GM18526 (cell line): Measurements from ENCODE around the gene ABHD2.

Experiments
- POLR2A ChIP-seq: IDR thresholded peaks from 3 replicates; pipeline ENCODE4 v1.6.1; 2011; ENCODE audit not compliant: insufficient read length; ENCODE audit errors: extremely low read depth

The ABHD2 gene

DNA sequence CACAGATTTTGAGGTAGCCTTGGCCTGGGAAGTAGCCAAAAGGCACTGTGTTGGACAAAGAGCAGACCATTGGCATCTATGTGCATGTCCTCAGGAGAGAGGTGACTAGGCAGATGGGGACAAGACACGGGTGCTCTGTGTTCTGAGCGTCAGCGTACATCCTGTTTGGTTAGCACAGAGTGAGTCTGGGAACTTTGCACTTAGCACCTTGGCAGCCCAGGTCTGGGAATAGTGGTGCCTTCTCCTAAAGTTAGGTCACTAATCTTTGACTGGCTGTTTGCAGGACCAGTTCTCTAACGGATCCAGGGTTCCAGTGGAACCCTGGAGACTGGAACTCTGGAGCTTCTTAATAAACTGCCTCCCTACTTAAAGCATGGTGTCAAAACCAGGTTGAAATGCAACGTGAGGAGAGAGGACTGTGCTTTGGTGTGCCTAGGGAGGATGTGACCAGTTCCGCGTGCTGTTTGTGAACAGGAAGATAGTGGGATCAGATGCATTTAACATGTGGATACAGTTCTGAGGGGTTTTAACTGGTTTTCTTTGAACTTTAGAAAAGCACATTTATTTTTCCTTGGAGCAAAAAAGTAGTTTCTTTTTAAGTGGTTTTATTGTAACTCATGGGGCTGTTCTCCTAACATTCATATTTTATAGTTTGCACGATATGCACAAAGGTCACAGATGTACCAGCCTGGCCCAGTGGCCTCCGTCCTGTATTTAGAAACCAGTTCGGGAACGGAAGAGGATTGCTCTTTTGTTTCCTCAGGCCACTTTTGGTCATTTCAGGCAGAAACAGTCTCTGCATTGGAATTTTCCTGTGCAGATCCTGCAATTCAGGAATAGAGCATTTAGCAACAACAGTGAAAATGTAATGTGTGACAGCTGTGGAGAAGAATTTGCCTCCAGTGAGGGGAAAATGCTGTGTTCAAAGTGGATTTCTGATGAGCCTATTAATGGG, 48.8 kb downstream of the ABHD2 start:
- TF ChIP-seq POLR2A: no peak

GRCh38 chr15:89137926-89138325, 49.7 kb downstream of the ABHD2 start:
- no peak for TF ChIP-seq POLR2A

DNA sequence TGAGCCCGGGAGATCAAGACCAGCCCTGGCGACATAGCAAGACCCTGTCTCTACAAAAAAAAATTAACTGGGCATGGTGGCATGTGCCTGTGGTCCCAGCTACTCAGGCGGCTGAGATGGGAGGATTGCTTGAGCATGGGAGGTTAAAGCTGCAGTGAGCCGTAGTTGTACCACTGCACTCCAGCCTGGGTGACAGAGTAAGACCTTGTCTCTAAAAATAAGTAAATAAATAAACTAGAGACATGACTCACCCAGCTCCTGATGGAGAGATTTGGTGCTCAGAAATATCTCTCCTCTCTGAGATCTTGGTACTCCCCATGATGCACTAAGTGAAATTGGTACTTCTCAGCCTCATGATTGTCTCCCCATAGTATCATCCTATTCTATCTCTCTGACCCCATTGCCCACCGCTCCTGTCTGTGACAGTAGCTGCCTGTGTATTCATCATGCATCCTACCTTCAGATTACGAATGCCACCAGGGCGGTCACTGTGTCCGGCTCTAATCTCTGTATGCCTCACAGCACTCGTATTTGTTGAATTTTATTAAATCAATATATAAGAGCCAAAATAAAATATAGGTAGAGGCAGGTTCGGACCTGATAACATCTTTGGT, 50.9 kb downstream of the ABHD2 start:
- TF ChIP-seq POLR2A: no peak

GRCh38 chr15:89139613-89140499, 51.6 kb downstream of the ABHD2 start:
- no peak for TF ChIP-seq POLR2A

GRCh38 chr15:89140595-89140994, 52.3 kb downstream of the ABHD2 start:
- TF ChIP-seq POLR2A: no peak

DNA sequence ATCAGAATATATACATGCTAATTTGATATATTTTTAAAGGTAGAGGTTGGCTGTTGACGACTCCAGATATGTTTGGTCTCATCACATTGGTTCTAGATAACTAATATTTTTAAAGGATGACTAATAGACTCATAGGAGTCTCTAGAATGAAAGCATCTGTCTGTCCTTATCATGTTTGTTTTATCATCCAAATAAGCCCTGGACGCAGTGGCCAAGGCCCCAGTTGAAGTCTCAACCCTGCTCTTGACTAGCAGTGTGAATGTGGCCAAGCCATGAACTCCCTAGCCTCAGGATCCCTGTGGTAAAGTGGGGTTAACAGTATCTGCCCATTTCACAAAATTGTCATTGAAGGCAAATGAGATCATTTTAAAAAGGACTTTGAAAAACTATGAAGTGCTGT, 53.6 kb downstream of the ABHD2 start:
- TF ChIP-seq POLR2A: no peak

GRCh38 chr15:89142423-89142822, 54.2 kb downstream of the ABHD2 start:
- no peak for TF ChIP-seq POLR2A

- no peak for TF ChIP-seq POLR2A
Observed at GRCh38 chr15:89143503-89144162, 55.4 kb downstream of the ABHD2 start.

GRCh38 chr15:89144491-89144890, 56.2 kb downstream of the ABHD2 start:
- no peak for TF ChIP-seq POLR2A

DNA sequence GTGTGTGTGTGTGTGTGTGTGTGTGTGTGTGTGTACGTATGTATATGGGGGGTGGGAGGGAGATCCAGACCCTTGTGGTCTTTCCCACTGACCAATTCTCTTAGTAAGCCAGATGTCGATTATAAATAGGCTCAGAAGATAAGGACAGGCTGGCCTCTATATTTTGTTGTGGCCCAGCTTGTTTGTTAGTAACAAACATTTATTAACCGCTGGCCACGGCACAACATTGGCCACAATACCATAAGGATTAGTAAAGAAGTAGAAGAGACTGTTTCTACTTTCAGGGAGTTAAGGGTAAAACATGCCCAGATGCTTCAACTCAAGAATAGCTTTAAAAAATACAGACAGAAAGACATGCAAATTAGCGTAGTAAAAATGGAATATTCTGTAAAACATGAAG, 58.1 kb downstream of the ABHD2 start:
- TF ChIP-seq POLR2A: no peak

GRCh38 chr15:89148126-89148525, 59.9 kb downstream of the ABHD2 start:
- no peak for TF ChIP-seq POLR2A

DNA sequence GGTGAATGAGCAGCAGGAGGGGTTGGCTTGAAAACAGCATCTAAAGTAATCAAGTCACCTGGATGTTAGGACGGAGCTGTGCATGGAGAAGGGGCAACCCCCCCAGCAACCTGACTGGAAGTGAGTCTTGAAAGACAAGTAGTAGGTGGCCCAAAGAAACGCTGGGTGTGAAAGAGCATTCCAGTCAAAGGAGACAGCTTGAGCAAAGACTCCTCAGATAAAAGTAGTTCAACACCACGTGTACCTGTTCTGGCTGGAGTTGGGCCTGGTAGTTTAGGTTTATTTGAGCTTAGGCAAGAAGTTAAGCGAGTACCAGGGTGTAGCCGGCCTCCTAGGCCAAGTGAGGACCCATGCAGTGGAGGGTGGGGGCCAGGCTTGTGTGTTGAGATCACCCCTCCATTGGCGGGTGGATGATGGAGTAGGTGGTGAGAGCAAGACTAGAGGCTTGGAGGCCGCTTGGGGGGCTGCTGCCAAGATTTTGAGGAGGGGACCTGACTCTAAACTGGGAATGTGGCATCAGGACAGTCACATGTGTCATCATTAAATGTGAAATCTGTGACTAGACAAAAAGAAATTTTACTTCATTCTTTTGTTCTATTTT, 61.3 kb downstream of the ABHD2 start:
- no peak for TF ChIP-seq POLR2A

GRCh38 chr15:89150287-89150686, 62.0 kb downstream of the ABHD2 start:
- no peak for TF ChIP-seq POLR2A

DNA sequence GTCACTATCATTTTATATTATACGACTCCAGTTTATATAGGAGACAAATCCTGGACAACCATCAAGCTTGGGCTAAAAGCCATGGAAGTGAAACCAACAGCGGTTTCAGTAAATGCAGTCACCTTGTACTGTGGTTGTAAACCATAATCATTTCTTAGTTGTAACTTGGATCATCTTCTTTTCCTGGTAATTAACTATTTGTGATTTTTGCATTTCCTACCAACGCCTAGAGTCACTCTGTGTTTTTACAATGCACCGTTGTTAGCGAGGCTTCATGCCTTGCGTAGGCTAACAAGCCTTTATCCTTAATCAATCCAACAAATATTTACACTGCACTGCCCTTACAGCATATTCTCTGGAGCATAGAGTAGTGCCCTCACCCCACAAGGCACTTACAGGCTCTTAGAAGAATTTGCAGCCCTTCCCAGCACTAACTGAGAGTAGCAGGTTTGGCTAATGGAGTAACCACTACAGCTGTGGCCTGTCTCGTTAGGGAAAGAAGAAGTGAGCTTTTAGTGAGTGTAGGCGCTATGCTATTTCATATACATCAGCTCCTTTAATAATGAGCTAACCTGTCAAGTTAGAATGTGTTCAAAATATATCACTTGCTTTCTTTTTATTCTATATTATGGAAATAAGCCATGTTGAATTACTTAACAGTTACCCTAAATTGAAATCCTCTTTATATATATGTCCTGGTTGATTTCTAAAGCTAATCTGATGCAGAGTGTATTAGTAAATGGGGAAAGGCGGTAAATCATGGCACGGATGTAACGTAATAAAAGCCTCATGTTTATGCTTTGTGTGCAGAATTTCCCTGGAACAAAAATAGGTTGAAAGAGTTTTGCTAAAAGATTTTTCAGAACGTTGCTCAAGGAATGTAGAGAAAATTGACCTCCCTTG, 62.8 kb downstream of the ABHD2 start:
- no peak for TF ChIP-seq POLR2A

DNA sequence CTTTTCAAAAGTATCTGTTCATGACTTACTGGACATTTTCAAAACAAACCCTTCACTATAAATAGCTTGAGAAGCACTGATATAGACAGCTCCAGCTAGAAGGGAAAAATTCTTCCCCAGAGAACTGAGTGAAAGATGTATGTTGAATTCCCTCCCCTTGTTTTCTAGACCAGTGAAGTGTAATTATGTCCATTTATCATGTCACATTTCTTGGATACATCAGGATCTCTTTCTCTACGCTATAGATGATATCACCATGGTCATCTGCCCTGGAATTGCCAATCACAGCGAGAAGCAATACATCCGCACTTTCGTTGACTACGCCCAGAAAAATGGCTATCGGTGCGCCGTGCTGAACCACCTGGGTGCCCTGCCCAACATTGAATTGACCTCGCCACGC, 66.9 kb downstream of the ABHD2 start:
- no peak for TF ChIP-seq POLR2A
